ENCODE data around the gene RNF31. TPM values are rescaled to one million over a fixed set of nuclear protein-coding genes. Genes with fewer than 3 reads are reported as not detected.
A peak's percentile ranks its signal among the peaks of the same experiment; 100 is the strongest.

The RNF31 gene
- total RNA-seq, 4 donors from 2014 or later, result 21.7 to 33.3 (median 26.8) TPM

GRCh38 chr14:24178399-24179178 lies 31.3 kb downstream of the RNF31 start:
- DNase-seq (ENCODE audit: extremely low spot score), result no peak
- intact Hi-C loops (cut with DNase I), result no loop called here
- TF ChIP-seq POLR2A (IDR thresholded peaks at IDR 0.05; ENCODE audit: low read depth), result no peak
- no peak for TF ChIP-seq EP300 (IDR thresholded peaks at IDR 0.05)
- TF ChIP-seq CTCF (IDR thresholded peaks at IDR 0.05), result no peak
- TF ChIP-seq POLR2AphosphoS5 (IDR thresholded peaks at IDR 0.05), result no peak
- no peaks in the 10 kb centered on the region for H3K27me3 ChIP-seq
- H3K4me3 ChIP-seq, result no peak overlapping the region
- WGBS, result 82% methylated on average over 11 of the region's 12 CpGs
- peaks cover 11 to 17% (median 16%) of the 10 kb centered on the region in 4 donors for H3K4me1 ChIP-seq
- H3K9me3 ChIP-seq, result no peaks in the 10 kb centered on the region
- peaks cover 34 to 80% (median 75%) of the 10 kb centered on the region in 4 donors for H3K36me3 ChIP-seq
- H3K27ac ChIP-seq (replicated peaks in 1 of 4), result peak overlapping the region; percentile 72 to 81 (median 76)

GRCh38 chr14:24179294-24179960 lies 32.1 kb downstream of the RNF31 start:
- Histone ChIP-seq H3K4me1 (peaks cover 11 to 17% (median 16%) of the 10 kb centered on the region in 4 donors), H3K36me3 (peaks cover 42 to 89% (median 82%) of the 10 kb centered on the region in 4 donors), H3K27ac (replicated peaks in 1 of 4) (peak overlapping the region; percentile 72 to 81 (median 76)), H3K9me3 (no peaks in the 10 kb centered on the region), H3K27me3 (no peaks in the 10 kb centered on the region), H3K4me3 (no peak overlapping the region)
- intact Hi-C loops (cut with DNase I), result no loop called here
- DNase-seq (ENCODE audit: extremely low spot score), result no peak
- TF ChIP-seq POLR2AphosphoS5 (IDR thresholded peaks at IDR 0.05) (no peak), EP300 (IDR thresholded peaks at IDR 0.05) (no peak), POLR2A (IDR thresholded peaks at IDR 0.05; ENCODE audit: low read depth) (no peak), CTCF (IDR thresholded peaks at IDR 0.05) (no peak)
- 89% methylated on average over 9 of the region's 14 CpGs for WGBS

- Histone ChIP-seq H3K9me3 (no peaks in the 10 kb centered on the region), H3K4me1 (peaks cover 11 to 17% (median 16%) of the 10 kb centered on the region in 4 donors), H3K4me3 (no peak overlapping the region), H3K27ac (replicated peaks in 1 of 4) (peak overlapping the region; percentile 72 to 81 (median 76)), H3K36me3 (peaks cover 48 to 93% (median 90%) of the 10 kb centered on the region in 4 donors), H3K27me3 (no peaks in the 10 kb centered on the region)
- 72% methylated on average over 18 of the region's 18 CpGs for WGBS
- intact Hi-C loops (cut with DNase I), result no loop called here
- DNase-seq (ENCODE audit: extremely low spot score), result no peak
- TF ChIP-seq POLR2AphosphoS5 (IDR thresholded peaks at IDR 0.05) (peak; percentile 7 to 38), EP300 (IDR thresholded peaks at IDR 0.05) (no peak)
Observed at GRCh38 chr14:24179961-24180796, 32.9 kb downstream of the RNF31 start.

GRCh38 chr14:24181371-24182077 lies 34.2 kb downstream of the RNF31 start:
- no peak for DNase-seq (ENCODE audit: extremely low spot score)
- no peak for TF ChIP-seq POLR2A (IDR thresholded peaks at IDR 0.05; ENCODE audit: low read depth)
- TF ChIP-seq CTCF (IDR thresholded peaks at IDR 0.05), result no peak
- no peak for TF ChIP-seq POLR2AphosphoS5 (IDR thresholded peaks at IDR 0.05)
- no peak for TF ChIP-seq EP300 (IDR thresholded peaks at IDR 0.05)
- Histone ChIP-seq H3K27ac (replicated peaks in 1 of 4) (peak overlapping the region in 1 of 4 donors; percentile 81), H3K27me3 (no peaks in the 10 kb centered on the region), H3K4me1 (peaks cover 11 to 17% (median 16%) of the 10 kb centered on the region in 4 donors), H3K9me3 (no peaks in the 10 kb centered on the region), H3K4me3 (no peak overlapping the region), H3K36me3 (peaks cover 62 to 100% (median 98%) of the 10 kb centered on the region in 4 donors)
- 87% methylated on average over 8 of the region's 19 CpGs for WGBS
- intact Hi-C loops (cut with DNase I), result no loop called here

Data from esophagus muscularis mucosa (tissue), 4 donors.